GM12891 (cell line): Measurements from ENCODE around the gene SPTLC1.

Source experiments
- DNase-seq: peaks from one replicate; pipeline ENCODE4 v3.0.0; 2011; ENCODE audit warnings: low spot score; ENCODE audit not compliant: insufficient read length
- FAIRE-seq: peaks from 2 replicates; lab custom pipeline; 2011; peaks lifted over from hg19 to GRCh38; lab: Jason Lieb, UNC
- PAX5 ChIP-seq: IDR thresholded peaks from 2 replicates; pipeline ENCODE4 v1.6.1; 2011; ENCODE audit warnings: low read length, moderate library complexity, mild to moderate bottlenecking; ENCODE audit not compliant: insufficient read depth, severe bottlenecking
- POLR2A ChIP-seq: IDR thresholded peaks from 2 replicates; pipeline ENCODE4 v1.6.1; 2011; ENCODE audit warnings: low read depth, low read length, control low read depth
- POLR2AphosphoS5 ChIP-seq: IDR thresholded peaks from 2 replicates; pipeline ENCODE4 v1.6.1; 2011; ENCODE audit warnings: low read depth, low read length, control low read depth
- POU2F2 ChIP-seq: IDR thresholded peaks from 2 replicates; pipeline ENCODE4 v1.6.1; 2011; ENCODE audit warnings: low read depth, mild to moderate bottlenecking, control low read depth, low read length, moderate library complexity
- SPI1 ChIP-seq: IDR thresholded peaks from 2 replicates; pipeline ENCODE4 v1.6.1; 2011; ENCODE audit warnings: low read depth, low read length, control low read depth
- TAF1 ChIP-seq: IDR thresholded peaks from 2 replicates; pipeline ENCODE4 v1.6.1; 2011; ENCODE audit warnings: low read depth, low read length, control low read depth

Gene SPTLC1

GRCh38 chr9:92095236-92095635 lies 20.0 kb downstream of the SPTLC1 start:
- DNase-seq: no peak
- FAIRE-seq: no peak
- no peak for TF ChIP-seq TAF1

GRCh38 chr9:92094655-92095054 lies 20.6 kb downstream of the SPTLC1 start:
- DNase-seq (no peak), FAIRE-seq (no peak)
- no peak for TF ChIP-seq POLR2A
- TF ChIP-seq TAF1: no peak
- no peak for TF ChIP-seq SPI1
- no peak for TF ChIP-seq PAX5
- no peak for TF ChIP-seq POLR2AphosphoS5
- TF ChIP-seq POU2F2: no peak

- DNase-seq (no peak), FAIRE-seq (no peak)
- TF ChIP-seq POLR2A: no peak
- no peak for TF ChIP-seq POU2F2
- TF ChIP-seq SPI1: no peak
- TF ChIP-seq POLR2AphosphoS5: no peak
- TF ChIP-seq PAX5: no peak
- no peak for TF ChIP-seq TAF1
Observed at GRCh38 chr9:92077888-92078287, 37.3 kb downstream of the SPTLC1 start.

- TF ChIP-seq TAF1 (no peak), PAX5 (no peak), POU2F2 (no peak), POLR2A (no peak), SPI1 (no peak), POLR2AphosphoS5 (no peak)
- FAIRE-seq: no peak
- DNase-seq: no peak
Observed at GRCh38 chr9:92071634-92072033, 43.6 kb downstream of the SPTLC1 start.

GRCh38 chr9:92066168-92066567 lies 49.0 kb downstream of the SPTLC1 start:
- DNase-seq: no peak
- FAIRE-seq: no peak
- TF ChIP-seq PAX5 (no peak), POU2F2 (no peak), SPI1 (no peak), TAF1 (no peak), POLR2A (no peak), POLR2AphosphoS5 (no peak)

GRCh38 chr9:92064711-92065110 lies 50.5 kb downstream of the SPTLC1 start:
- TF ChIP-seq PAX5 (no peak), POU2F2 (no peak), SPI1 (no peak), TAF1 (no peak), POLR2A (no peak), POLR2AphosphoS5 (no peak)
- DNase-seq: no peak

GRCh38 chr9:92061184-92061583 lies 54.0 kb downstream of the SPTLC1 start:
- TF ChIP-seq TAF1: no peak
- TF ChIP-seq POU2F2: no peak
- TF ChIP-seq SPI1: no peak
- no peak for TF ChIP-seq POLR2A
- TF ChIP-seq PAX5: no peak
- TF ChIP-seq POLR2AphosphoS5: no peak
- DNase-seq (no peak), FAIRE-seq (no peak)

More at GRCh38 chr9:92064711-92065110, 50.5 kb downstream of the SPTLC1 start:
- peak; percentile 38 for FAIRE-seq

GRCh38 chr9:92059661-92060060 lies 55.6 kb downstream of the SPTLC1 start:
- TF ChIP-seq PAX5: no peak
- no peak for TF ChIP-seq POU2F2
- TF ChIP-seq TAF1: no peak
- no peak for TF ChIP-seq POLR2A
- no peak for TF ChIP-seq SPI1
- DNase-seq: no peak
- FAIRE-seq: no peak

GRCh38 chr9:92058723-92059444 lies 56.3 kb downstream of the SPTLC1 start:
- DNase-seq (no peak), FAIRE-seq (no peak)
- no peak for TF ChIP-seq POLR2A
- no peak for TF ChIP-seq TAF1
- TF ChIP-seq PAX5: no peak
- TF ChIP-seq POU2F2: no peak
- TF ChIP-seq SPI1: no peak
- no peak for TF ChIP-seq POLR2AphosphoS5

GRCh38 chr9:92058026-92058425 lies 57.2 kb downstream of the SPTLC1 start:
- FAIRE-seq: no peak
- TF ChIP-seq POU2F2 (no peak), SPI1 (no peak), TAF1 (no peak), POLR2A (no peak), POLR2AphosphoS5 (no peak), PAX5 (no peak)
- no peak for DNase-seq
